Caco-2 (cell line): ENCODE data around the gene PNMA8C. TPM values are rescaled to one million over a fixed set of nuclear protein-coding genes. Genes with fewer than 3 reads are reported as not detected.

Experiments
- BruUV-seq: library from RNA; stranded (reverse); fragments of 400-500 nt; replicated peaks from 2 replicates; lab custom pipeline; 2021; lab: Mats Ljungman, UMichigan
- CTCF ChIA-PET: fragments of 300-600 bp; sonication (Branson Sonifier 250); formaldehyde crosslinking; loops from one replicate; lab custom pipeline; 2022; ENCODE audit warnings: antibody characterized with exemption; lab: Charles Lee
- POLR2A ChIA-PET: fragments of 300-600 bp; sonication (Branson Sonifier 250); formaldehyde crosslinking; loops from one replicate; lab custom pipeline; 2022; ENCODE audit warnings: antibody characterized with exemption; lab: Charles Lee
- DNase-seq, 2 experiments: peaks; one replicate each; pipeline versions ENCODE4 v3.0.0 to v3.0.0-alpha.2; 2020 to 2022
- H3K27me3 ChIP-seq: replicated peaks from 2 replicates; pipeline ENCODE4 v1.6.0; 2011; ENCODE audit warnings: low read length; ENCODE audit not compliant: control insufficient read depth, insufficient read depth
- H3K36me3 ChIP-seq: 2 replicates; pipeline ENCODE4 v1.5.1; 2011; ENCODE audit warnings: low read length; ENCODE audit not compliant: control insufficient read depth, insufficient read depth
- H3K4me1 ChIP-seq: fragments of 250-450 bp; sonication (Bioruptor Pico); 2 replicates; pipeline ENCODE4 v1.5.1; 2020; ENCODE audit warnings: mild to moderate bottlenecking
- H3K4me3 ChIP-seq: 2 replicates; pipeline ENCODE4 v1.5.1; 2011; ENCODE audit warnings: low read depth, mild to moderate bottlenecking, control low read depth, low read length
- H3K9me3 ChIP-seq: fragments of 250-450 bp; sonication (Bioruptor Pico); 2 replicates; pipeline ENCODE4 v1.5.1; 2020; ENCODE audit warnings: mild to moderate bottlenecking, moderate library complexity
- H3K27ac Mint-ChIP-seq: one replicate; pipeline ENCODE4 v1.8.0; 2022; ENCODE audit warnings: mixed read lengths; ENCODE audit not compliant: unreplicated experiment
- H3K27me3 Mint-ChIP-seq: one replicate; pipeline ENCODE4 v1.8.0; 2022; ENCODE audit warnings: mixed read lengths; ENCODE audit not compliant: insufficient read depth, unreplicated experiment
- H3K36me3 Mint-ChIP-seq: one replicate; pipeline ENCODE4 v1.8.0; 2022; ENCODE audit warnings: mild to moderate bottlenecking, mixed read lengths; ENCODE audit not compliant: insufficient read depth, unreplicated experiment
- H3K4me1 Mint-ChIP-seq: one replicate; pipeline ENCODE4 v1.8.0; 2022; ENCODE audit warnings: low read depth, mixed read lengths; ENCODE audit not compliant: unreplicated experiment
- H3K4me3 Mint-ChIP-seq: one replicate; pipeline ENCODE4 v1.8.0; 2022; ENCODE audit warnings: mild to moderate bottlenecking, moderate library complexity, mixed read lengths; ENCODE audit not compliant: unreplicated experiment
- H3K9me3 Mint-ChIP-seq: one replicate; pipeline ENCODE4 v1.8.0; 2022; ENCODE audit warnings: mixed read lengths; ENCODE audit not compliant: unreplicated experiment
- intact Hi-C: fragments of 100-400 bp; cut with micrococcal nuclease; formaldehyde crosslinking; loops from one replicate; pipeline ENCODE4 v1.10.0; 2022; ENCODE audit not compliant: unreplicated experiment
- total RNA-seq: library from RNA; stranded (reverse); gene quantifications from 2 replicates; pipeline ENCODE4 v1.2.3, GENCODE V29; 2022
- TF ChIP-seq, protein P1 (sequence below), 2 experiments: fragments of 200-600 bp in 1 of 2; IDR thresholded peaks; 1 replicate in 1 of 2; 2 replicates in 1 of 2; pipeline versions ENCODE4 v1.5.1 to v1.8.0; 2011 to 2022; ENCODE audit warnings: antibody characterized with exemption in 1 of 2, control low read depth in 1 of 2, inconsistent platforms in 1 of 2, low read depth in 1 of 2, low read length in 1 of 2, mild to moderate bottlenecking in 1 of 2, moderate library complexity in 1 of 2; ENCODE audit not compliant: insufficient read depth in 1 of 2, severe bottlenecking in 1 of 2, unreplicated experiment in 1 of 2

PNMA8C gene
- total RNA-seq, 1 experiment from 2014 or later: not detected

DNA sequence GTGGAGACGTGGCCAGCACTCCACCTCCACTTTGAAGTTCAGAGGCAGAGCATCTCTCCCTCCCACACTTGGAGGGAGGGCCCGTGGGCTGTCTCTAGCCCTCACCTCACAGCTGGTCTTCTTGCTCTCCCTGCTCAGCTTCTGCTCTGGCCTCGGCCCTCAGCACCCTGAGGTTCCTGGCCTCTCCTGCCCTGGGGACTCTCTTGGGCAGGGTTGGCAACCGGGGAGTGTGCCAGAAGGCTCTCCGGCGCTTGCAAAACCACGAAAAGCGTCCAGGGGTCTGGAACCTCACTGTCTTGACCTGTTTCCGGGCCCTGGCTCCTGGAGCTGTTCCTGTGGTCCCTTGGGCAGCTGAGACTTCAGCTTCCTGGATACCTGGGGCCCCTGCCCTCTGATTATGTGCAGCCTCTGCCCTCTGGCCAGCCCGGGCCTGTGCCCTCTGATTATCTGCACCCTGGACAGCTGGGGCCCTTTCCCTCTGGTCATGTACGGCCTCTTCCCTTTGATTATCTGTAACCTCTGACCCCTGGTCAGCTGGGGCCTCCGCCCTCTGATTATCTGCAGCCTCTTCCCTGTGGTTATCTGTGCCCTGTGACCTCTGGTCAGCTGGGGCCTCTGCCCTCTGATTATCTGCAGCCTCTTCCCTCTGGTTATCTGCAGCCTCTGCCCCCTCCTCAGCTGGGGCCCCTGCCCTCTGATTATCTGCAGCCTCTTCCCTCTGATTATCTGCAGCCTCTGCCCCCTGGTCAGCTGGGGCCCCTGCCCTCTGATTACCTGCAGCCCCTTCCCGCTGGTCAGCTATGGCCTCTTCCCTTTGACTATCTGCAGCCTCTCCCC is 17.4 kb downstream of the PNMA8C start:
- Histone ChIP-seq H3K9me3 (no peaks in the 10 kb centered on the region), H3K4me3 (no peak overlapping the region), H3K36me3 (no peaks in the 10 kb centered on the region), H3K4me1 (no peaks in the 10 kb centered on the region), H3K27me3 (no peaks in the 10 kb centered on the region)
- DNase-seq: no peak
- ChIA-PET CTCF (interaction anchor here (0.5 kb wide), 1 partner anchor 20 kb away, joined by 6 read pairs; no protein-coding TSS in a partner anchor), POLR2A (no interaction called here)
- H3K27me3 Mint-ChIP-seq: no peaks in the 10 kb centered on the region
- H3K9me3 Mint-ChIP-seq: no peaks in the 10 kb centered on the region
- peaks cover 16% of the 10 kb centered on the region for H3K4me1 Mint-ChIP-seq
- H3K4me3 Mint-ChIP-seq: no peak overlapping the region
- intact Hi-C loops: no loop called here
- H3K27ac Mint-ChIP-seq: no peak overlapping the region
- TF ChIP-seq, protein P1, sequence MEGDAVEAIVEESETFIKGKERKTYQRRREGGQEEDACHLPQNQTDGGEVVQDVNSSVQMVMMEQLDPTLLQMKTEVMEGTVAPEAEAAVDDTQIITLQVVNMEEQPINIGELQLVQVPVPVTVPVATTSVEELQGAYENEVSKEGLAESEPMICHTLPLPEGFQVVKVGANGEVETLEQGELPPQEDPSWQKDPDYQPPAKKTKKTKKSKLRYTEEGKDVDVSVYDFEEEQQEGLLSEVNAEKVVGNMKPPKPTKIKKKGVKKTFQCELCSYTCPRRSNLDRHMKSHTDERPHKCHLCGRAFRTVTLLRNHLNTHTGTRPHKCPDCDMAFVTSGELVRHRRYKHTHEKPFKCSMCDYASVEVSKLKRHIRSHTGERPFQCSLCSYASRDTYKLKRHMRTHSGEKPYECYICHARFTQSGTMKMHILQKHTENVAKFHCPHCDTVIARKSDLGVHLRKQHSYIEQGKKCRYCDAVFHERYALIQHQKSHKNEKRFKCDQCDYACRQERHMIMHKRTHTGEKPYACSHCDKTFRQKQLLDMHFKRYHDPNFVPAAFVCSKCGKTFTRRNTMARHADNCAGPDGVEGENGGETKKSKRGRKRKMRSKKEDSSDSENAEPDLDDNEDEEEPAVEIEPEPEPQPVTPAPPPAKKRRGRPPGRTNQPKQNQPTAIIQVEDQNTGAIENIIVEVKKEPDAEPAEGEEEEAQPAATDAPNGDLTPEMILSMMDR (IDR thresholded peaks at IDR 0.05; ENCODE audit: insufficient read depth in 1 of 2, low read depth in 1 of 2, low read length in 1 of 2, severe bottlenecking in 1 of 2, unreplicated experiment in 1 of 2): no peak
- BruUV-seq: no TSS peak
- peaks cover 7% of the 10 kb centered on the region for H3K36me3 Mint-ChIP-seq

DNA sequence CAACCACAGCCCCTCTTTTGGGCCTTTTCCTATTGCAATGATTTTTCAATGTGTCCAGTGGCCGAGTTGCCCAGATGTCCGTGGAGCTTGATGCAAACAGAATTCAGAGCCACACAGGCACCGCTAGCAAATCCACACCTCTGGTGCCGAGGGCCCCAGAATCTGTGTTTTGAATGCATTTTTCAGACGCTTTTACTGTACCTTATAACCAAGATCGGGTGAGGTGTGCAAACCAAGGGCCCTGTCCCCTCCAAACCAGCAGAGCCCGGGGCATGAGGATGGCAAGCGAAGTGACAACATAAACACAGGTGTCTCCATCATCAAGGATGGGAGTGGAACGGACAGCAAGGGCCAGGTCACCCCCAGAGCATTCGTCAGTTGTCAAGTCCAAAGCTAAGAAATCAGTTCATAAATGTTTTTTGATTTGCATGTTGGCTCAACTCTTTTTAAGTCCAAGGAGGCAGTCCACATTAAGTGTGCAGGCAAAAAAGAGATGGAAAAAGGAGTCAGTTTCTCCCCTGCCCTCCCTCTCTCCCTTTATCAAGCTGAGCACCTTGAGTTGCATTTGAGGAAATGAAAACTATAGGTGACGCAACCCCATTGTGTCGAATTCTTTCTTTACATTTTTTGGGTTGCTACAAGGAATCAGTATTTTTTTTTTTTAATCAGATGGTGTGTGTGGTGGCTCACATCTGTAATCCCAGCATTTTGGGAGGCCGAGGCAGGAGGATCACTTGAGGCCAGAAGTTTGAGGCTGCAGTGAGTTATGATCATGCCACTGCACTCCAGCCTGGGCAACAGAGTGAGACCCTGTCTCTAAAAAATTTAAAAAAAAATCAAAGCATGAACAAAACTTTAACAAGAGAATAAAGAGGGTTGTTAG is 18.3 kb downstream of the PNMA8C start:
- no peaks in the 10 kb centered on the region for H3K36me3 ChIP-seq
- no peaks in the 10 kb centered on the region for H3K4me1 ChIP-seq
- H3K9me3 ChIP-seq: no peaks in the 10 kb centered on the region
- no peaks in the 10 kb centered on the region for H3K9me3 Mint-ChIP-seq
- H3K36me3 Mint-ChIP-seq: peaks cover 7% of the 10 kb centered on the region
- no peak overlapping the region for H3K27ac Mint-ChIP-seq
- no peak overlapping the region for H3K4me3 ChIP-seq
- CTCF ChIA-PET: no interaction called here
- no peaks in the 10 kb centered on the region for H3K27me3 Mint-ChIP-seq
- H3K27me3 ChIP-seq: no peaks in the 10 kb centered on the region
- DNase-seq: no peak
- intact Hi-C loops: no loop called here
- H3K4me1 Mint-ChIP-seq: peaks cover 16% of the 10 kb centered on the region
- POLR2A ChIA-PET: no interaction called here
- no TSS peak for BruUV-seq
- TF ChIP-seq, protein P1 (IDR thresholded peaks at IDR 0.05; ENCODE audit: insufficient read depth in 1 of 2, low read depth in 1 of 2, low read length in 1 of 2, severe bottlenecking in 1 of 2, unreplicated experiment in 1 of 2): no peak
- H3K4me3 Mint-ChIP-seq: no peak overlapping the region

DNA sequence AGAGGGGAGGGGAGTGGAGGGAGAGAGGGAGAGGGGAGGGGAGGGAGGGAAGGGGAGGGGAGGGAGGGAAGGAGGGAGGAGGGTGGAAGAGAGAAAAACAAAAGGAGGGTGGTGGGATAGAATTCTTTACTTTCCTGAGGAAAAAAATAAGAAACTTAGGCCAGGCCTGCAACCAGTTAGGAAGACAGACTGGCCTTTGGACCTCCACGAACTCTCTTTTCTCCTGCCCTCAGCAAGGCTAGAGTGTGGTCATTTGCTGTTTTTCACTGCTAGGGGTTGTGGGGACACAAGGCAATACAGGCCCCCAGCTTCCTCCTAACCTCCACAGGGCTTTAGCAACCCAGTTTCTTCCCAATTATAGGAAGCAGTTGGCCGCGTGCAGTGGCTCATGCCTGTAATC is 19.5 kb downstream of the PNMA8C start:
- no peak overlapping the region for H3K4me3 ChIP-seq
- H3K4me1 ChIP-seq: no peaks in the 10 kb centered on the region
- Mint-ChIP-seq H3K4me3 (no peak overlapping the region), H3K27me3 (no peaks in the 10 kb centered on the region), H3K36me3 (peaks cover 12% of the 10 kb centered on the region), H3K9me3 (no peaks in the 10 kb centered on the region), H3K27ac (no peak overlapping the region), H3K4me1 (peaks cover 16% of the 10 kb centered on the region)
- DNase-seq: no peak
- TF ChIP-seq, protein P1 (IDR thresholded peaks at IDR 0.05; ENCODE audit: insufficient read depth in 1 of 2, low read depth in 1 of 2, low read length in 1 of 2, severe bottlenecking in 1 of 2, unreplicated experiment in 1 of 2): no peak
- H3K9me3 ChIP-seq: no peaks in the 10 kb centered on the region
- no TSS peak for BruUV-seq
- ChIA-PET POLR2A (no interaction called here), CTCF (no interaction called here)
- H3K36me3 ChIP-seq: no peaks in the 10 kb centered on the region
- intact Hi-C loops: no loop called here
- H3K27me3 ChIP-seq: no peaks in the 10 kb centered on the region
